ENCODE data around the gene NOP53. TPM values are rescaled to one million over a fixed set of nuclear protein-coding genes. Genes with fewer than 3 reads are reported as not detected.

The NOP53 gene
- total and polyA plus RNA-seq, 9 of the 15 experiments (the other 6 are each of a cell fraction or from before 2014, with no cell fraction given): 6.5 to 274 (median 145) TPM

- H3K9me1 ChIP-seq (ENCODE audit: control insufficient read depth, insufficient read depth, low read length): no peaks in the 10 kb centered on the region
- in situ Hi-C loops (cut with MboI) (no loop called here), intact Hi-C loops (cut with micrococcal nuclease) (no loop called here)
- peak overlapping the region; percentile 80 for H3K27ac ChIP-seq (ENCODE audit: extremely low read depth, low read depth, low read length)
- peaks cover 13 to 36% of the 10 kb centered on the region in 2 experiments; a peak in 4 of 5 replicates for H3K4me1 ChIP-seq (replicated peaks in 1 of 2; ENCODE audit: control insufficient read depth in 2 of 2, insufficient read depth in 2 of 2, low read length in 2 of 2)
- BruUV-seq (replicated peaks): TSS peak; percentile 32
- peak overlapping the region; percentile 64 to 85 for H3K9ac ChIP-seq (ENCODE audit: insufficient read depth in 1 of 2, low read depth in 2 of 2, low read length in 2 of 2)
- H3K27me3 ChIP-seq (ENCODE audit: control insufficient read depth in 2 of 2, insufficient read depth in 2 of 2, low read length in 2 of 2): no peaks in the 10 kb centered on the region; a peak in 1 of 5 replicates
- peaks cover 33% of the 10 kb centered on the region; the same call in 2 of the 3 replicates for H3K36me3 ChIP-seq (ENCODE audit: control insufficient read depth, insufficient read depth, low read length)
- POLR2A ChIA-PET: interaction anchor here (0.8 to 1.4 kb wide), 3 partner anchors 10 to 16 kb away, joined by 3 to 7 read pairs (median 6); partner anchors contain the start of gene NOP53
- peak overlapping the region; percentile 66 for H3K4me2 ChIP-seq (ENCODE audit: insufficient read depth, low read length)
- H2AFZ ChIP-seq (ENCODE audit: low read depth, low read length): peak overlapping the region; percentile 41
- peaks cover 6% of the 10 kb centered on the region; the same call in 2 of the 3 replicates for H3K79me2 ChIP-seq (ENCODE audit: control insufficient read depth, insufficient read depth, low read length)
- H3K9me3 ChIP-seq (replicated peaks; ENCODE audit: control insufficient read depth, insufficient read depth, low read depth, low read length): no peaks in the 10 kb centered on the region
- H3K4me3 ChIP-seq: peak overlapping the region; percentile 38
- CTCF ChIA-PET (ENCODE audit: low intra/inter-chr PET ratio): no interaction called here
- FAIRE-seq: peak; percentile 57
- 6% methylated on average over 8 of the region's 9 CpGs for WGBS (ENCODE audit: insufficient coverage, low coverage, missing lambda C conversion rate)
- peak; percentile 77 for ATAC-seq
- H4K20me1 ChIP-seq (replicated peaks; ENCODE audit: control insufficient read depth, insufficient read depth, low read length): no peaks in the 10 kb centered on the region
- DNase-seq (ENCODE audit: extremely low read depth in 1 of 4, low spot score in 3 of 4): peak; percentile 79 to 85 (median 80)
- TF ChIP-seq SIN3B (IDR thresholded peaks at IDR 0.05; ENCODE audit: low read depth) (no peak), ZNF592 (IDR thresholded peaks at IDR 0.05) (peak; percentile 71; the same call in 1 of the 2 replicates), ZNF232 (CRISPR knock-in tag; IDR thresholded peaks at IDR 0.05) (no peak), ZNF584 (CRISPR knock-in tag; IDR thresholded peaks at IDR 0.05; ENCODE audit: low read depth) (no peak), DPF2 (IDR thresholded peaks at IDR 0.05) (no peak), DACH1 (IDR thresholded peaks at IDR 0.05; ENCODE audit: partially characterized antibody) (no peak), FOXP4 (CRISPR knock-in tag; IDR thresholded peaks at IDR 0.05; ENCODE audit: borderline replicate concordance) (no peak), ZNF224 (CRISPR knock-in tag; IDR thresholded peaks at IDR 0.05) (no peak), MCM3 (IDR thresholded peaks at IDR 0.05) (no peak), PPARD (CRISPR knock-in tag; IDR thresholded peaks at IDR 0.05) (no peak), ERF (CRISPR knock-in tag; IDR thresholded peaks at IDR 0.05) (no peak), POLR3A (IDR thresholded peaks at IDR 0.05; ENCODE audit: borderline replicate concordance, extremely low read depth, insufficient read depth, insufficient read length) (no peak), BACH1 (tag; IDR thresholded peaks at IDR 0.05) (no peak), ZC3H4 (CRISPR knock-in tag; IDR thresholded peaks at IDR 0.05; ENCODE audit: borderline replicate concordance) (no peak), TCFL5 (CRISPR knock-in tag; conservative IDR thresholded peaks at IDR 0.05) (no peak), STAT5B (CRISPR knock-in tag; IDR thresholded peaks at IDR 0.05) (no peak), KAT7 (CRISPR knock-in tag; IDR thresholded peaks at IDR 0.05; ENCODE audit: borderline replicate concordance) (no peak; the same call in 1 of the 2 replicates), KAT8 (IDR thresholded peaks at IDR 0.05; ENCODE audit: low read depth) (no peak), MAFF (IDR thresholded peaks at IDR 0.05; ENCODE audit: low read length) (no peak), PHF20 (IDR thresholded peaks at IDR 0.05; ENCODE audit: partially characterized antibody) (no peak)
These were observed 15.9 kb upstream of the NOP53 start for GRCh38 chr19:47729468-47729798.
